HepG2 (cell line): Measurements from ENCODE around the gene WIZ. TPM values are rescaled to one million over a fixed set of nuclear protein-coding genes. Genes with fewer than 3 reads are reported as not detected.
A peak's percentile ranks its signal among the peaks of the same experiment; 100 is the strongest.

Source experiments
- CBX5 ChIP-seq: sonication (generic); formaldehyde crosslinking; IDR thresholded peaks from 2 replicates; pipeline ENCODE4 v1.4.0; 2020; ENCODE audit warnings: missing genetic modification reagents, borderline replicate concordance
- DMAP1 ChIP-seq: IDR thresholded peaks from 2 replicates; pipeline ENCODE4 v1.6.1; 2016
- FLYWCH1 ChIP-seq: sonication (generic); formaldehyde crosslinking; IDR thresholded peaks from 2 replicates; pipeline ENCODE4 v1.8.1; 2023; ENCODE audit warnings: mild to moderate bottlenecking, missing genetic modification reagents
- GATAD1 ChIP-seq: IDR thresholded peaks from 2 replicates; pipeline ENCODE4 v1.6.1; 2016; ENCODE audit warnings: missing genetic modification reagents, missing compliant biosample characterization
- KLF6 ChIP-seq: IDR thresholded peaks from 2 replicates; pipeline ENCODE4 v1.8.0; 2016; ENCODE audit warnings: missing biosample characterization, missing genetic modification reagents
- KLF9 ChIP-seq: IDR thresholded peaks from 2 replicates; pipeline ENCODE4 v1.6.1; 2016; ENCODE audit warnings: low read depth
- MIXL1 ChIP-seq: IDR thresholded peaks from 2 replicates; pipeline ENCODE4 v1.6.1; 2016
- MLXIP ChIP-seq: sonication (generic); formaldehyde crosslinking; IDR thresholded peaks from 2 replicates; pipeline ENCODE4 v1.9.0; 2021; ENCODE audit warnings: missing genetic modification reagents, borderline replicate concordance
- NCOA2 ChIP-seq: sonication (generic); formaldehyde crosslinking; IDR thresholded peaks from 2 replicates; pipeline ENCODE4 v1.8.0; 2022; ENCODE audit warnings: inconsistent platforms
- NCOR1 ChIP-seq: fragments of 200-600 bp; sonication (generic); IDR thresholded peaks from 2 replicates; pipeline ENCODE4 v1.7.0; 2017; ENCODE audit warnings: antibody characterized with exemption, low read length, borderline replicate concordance
- POLR2AphosphoS2 ChIP-seq: IDR thresholded peaks from 2 replicates; pipeline ENCODE4 v1.6.1; 2011; ENCODE audit warnings: low read depth, low read length, improper control_type of control experiment
- SNAPC4 ChIP-seq: sonication (generic); formaldehyde crosslinking; IDR thresholded peaks from 2 replicates; pipeline ENCODE4 v1.4.0; 2020; ENCODE audit warnings: mild to moderate bottlenecking, missing genetic modification reagents
- TRIM22 ChIP-seq: fragments of 450-650 bp; IDR thresholded peaks from 2 replicates; pipeline ENCODE4 v1.6.1; 2017
- ZC3H4 ChIP-seq: sonication (generic); formaldehyde crosslinking; IDR thresholded peaks from 2 replicates; pipeline ENCODE4 v1.4.0; 2020; ENCODE audit warnings: missing genetic modification reagents, borderline replicate concordance
- ZMAT5 ChIP-seq: sonication (generic); formaldehyde crosslinking; IDR thresholded peaks from 2 replicates; pipeline ENCODE4 v1.5.0; 2020; ENCODE audit warnings: mild to moderate bottlenecking, low read depth, missing genetic modification reagents, borderline replicate concordance
- ZNF460 ChIP-seq: sonication (generic); formaldehyde crosslinking; IDR thresholded peaks from 2 replicates; pipeline ENCODE4 v1.5.1; 2020; ENCODE audit warnings: missing genetic modification reagents, mild to moderate bottlenecking, borderline replicate concordance
- ZNF510 ChIP-seq: sonication (generic); formaldehyde crosslinking; IDR thresholded peaks from 2 replicates; pipeline ENCODE4 v1.4.0; 2020; ENCODE audit warnings: low read depth, mild to moderate bottlenecking, missing genetic modification reagents
- ZNF703 ChIP-seq: sonication (generic); formaldehyde crosslinking; IDR thresholded peaks from 2 replicates; pipeline ENCODE4 v1.5.1; 2020; ENCODE audit warnings: missing genetic modification reagents, mild to moderate bottlenecking, moderate library complexity, borderline replicate concordance
- ZNF746 ChIP-seq: sonication (generic); formaldehyde crosslinking; IDR thresholded peaks from 2 replicates; pipeline ENCODE4 v1.8.0; 2022; ENCODE audit warnings: mild to moderate bottlenecking, missing genetic modification reagents
- ZNF781 ChIP-seq: sonication (generic); formaldehyde crosslinking; IDR thresholded peaks from 2 replicates; pipeline ENCODE4 v1.5.1; 2020; ENCODE audit warnings: borderline replicate concordance, mild to moderate bottlenecking, missing genetic modification reagents; ENCODE audit errors: not compliant biosample characterization
- ZNF850 ChIP-seq: sonication (generic); formaldehyde crosslinking; conservative IDR thresholded peaks from 2 replicates; pipeline ENCODE4 v1.9.0; 2021; ENCODE audit warnings: mild to moderate bottlenecking, missing genetic modification reagents
- polyA plus RNA-seq, 8 experiments: library from polyadenylated mRNA; depleted of rRNA in 3 of 8; stranded (reverse) in 7 of 8; unstranded in 1 of 8; fragments of >200 nt; fragmentation: Illumina TruSeq in 4 of 8; extraction: Trizol in 4 of 8; gene quantifications; 2 replicates each; pipeline versions ENCODE4 v1.2.1 to v1.2.3, GENCODE V29; 2011 to 2016; ENCODE audit warnings: low read depth in 4 of 8, missing spikeins in 1 of 8, mixed read lengths in 1 of 8; ENCODE audit not compliant: insufficient read depth in 1 of 8
- total RNA-seq, 5 experiments: library from RNA; depleted of rRNA; stranded (reverse); fragments of >200 nt; fragmentation: Illumina TruSeq; extraction: Trizol; gene quantifications; 2 replicates each; pipeline ENCODE4 v1.2.3, GENCODE V29; 2016; ENCODE audit warnings: low read depth in 1 of 5

The WIZ gene
- total and polyA plus RNA-seq, 2 of the 13 experiments (the other 11 are each of a cell fraction or from before 2014, with no cell fraction given): 4.7 to 4.8 TPM

- TF ChIP-seq KLF9 (no peak), ZNF850 (CRISPR knock-in tag) (no peak), ZNF460 (peak; percentile 69), ZNF510 (CRISPR knock-in tag) (no peak), NCOA2 (CRISPR knock-in tag) (no peak), NCOR1 (no peak), KLF6 (CRISPR knock-in tag) (no peak), DMAP1 (CRISPR knock-in tag) (peak; percentile 87), FLYWCH1 (CRISPR knock-in tag) (no peak), MIXL1 (CRISPR knock-in tag) (0 out of 2 replicates have a peak, but pooled peaks have one; percentile 3), ZNF703 (CRISPR knock-in tag) (no peak; the same call in 1 of the 2 replicates), ZNF781 (CRISPR knock-in tag) (no peak), CBX5 (CRISPR knock-in tag) (no peak), GATAD1 (CRISPR knock-in tag) (no peak), POLR2AphosphoS2 (no peak), SNAPC4 (CRISPR knock-in tag) (no peak), ZNF746 (CRISPR knock-in tag) (no peak), TRIM22 (no peak), ZC3H4 (CRISPR knock-in tag) (no peak), ZMAT5 (CRISPR knock-in tag) (no peak), MLXIP (CRISPR knock-in tag) (no peak)
Measured at GRCh38 chr19:15379999-15380647, 69.6 kb downstream of the WIZ start (continued).
